HEK293 (cell line): ENCODE measurements around the gene DNASE1.

Experiments used
- HOXD13 ChIP-seq: sonication (generic); formaldehyde crosslinking; IDR thresholded peaks from 2 replicates; pipeline ENCODE4 v1.8.0; 2022; ENCODE audit warnings: missing genetic modification reagents, borderline replicate concordance
- PRDM1 ChIP-seq: fragments of 450-650 bp; formaldehyde crosslinking; IDR thresholded peaks from 2 replicates; pipeline ENCODE4; 2016; ENCODE audit warnings: missing biosample characterization, missing genetic modification characterization
- SCRT2 ChIP-seq: fragments of 450-650 bp; formaldehyde crosslinking; IDR thresholded peaks from 2 replicates; pipeline ENCODE4 v1.5.1; 2016; ENCODE audit warnings: missing biosample characterization, missing genetic modification characterization
- SP2 ChIP-seq: fragments of 450-650 bp; formaldehyde crosslinking; IDR thresholded peaks from 2 replicates; pipeline ENCODE4 v1.5.1; 2016; ENCODE audit warnings: missing biosample characterization, missing genetic modification characterization
- ZBTB21 ChIP-seq: fragments of 450-650 bp; formaldehyde crosslinking; IDR thresholded peaks from 2 replicates; pipeline ENCODE4 v1.5.1; 2017; ENCODE audit warnings: missing biosample characterization, missing genetic modification characterization
- ZFP3 ChIP-seq: fragments of 450-650 bp; formaldehyde crosslinking; IDR thresholded peaks from 2 replicates; pipeline ENCODE4 v1.5.1; 2016; ENCODE audit warnings: low read depth, missing biosample characterization, missing genetic modification characterization
- ZFP37 ChIP-seq: fragments of 450-650 bp; formaldehyde crosslinking; IDR thresholded peaks from 2 replicates; pipeline ENCODE4 v1.5.1; 2016; ENCODE audit warnings: missing biosample characterization, missing genetic modification characterization
- ZNF10 ChIP-seq: fragments of 450-650 bp; formaldehyde crosslinking; IDR thresholded peaks from 2 replicates; pipeline ENCODE4 v1.5.1; 2017; ENCODE audit warnings: missing biosample characterization, missing genetic modification characterization
- ZNF133 ChIP-seq: fragments of 450-650 bp; formaldehyde crosslinking; IDR thresholded peaks from 2 replicates; pipeline ENCODE4 v1.5.1; 2016; ENCODE audit warnings: missing biosample characterization, missing genetic modification characterization
- ZNF146 ChIP-seq: fragments of 450-650 bp; formaldehyde crosslinking; IDR thresholded peaks from 2 replicates; pipeline ENCODE4 v1.5.1; 2016; ENCODE audit warnings: missing biosample characterization, missing genetic modification characterization
- ZNF155 ChIP-seq: fragments of 450-650 bp; formaldehyde crosslinking; IDR thresholded peaks from 2 replicates; pipeline ENCODE4 v1.5.1; 2016; ENCODE audit warnings: missing biosample characterization, missing genetic modification characterization
- ZNF169 ChIP-seq: fragments of 450-650 bp; formaldehyde crosslinking; IDR thresholded peaks from 2 replicates; pipeline ENCODE4 v1.5.1; 2016; ENCODE audit warnings: missing biosample characterization, missing genetic modification characterization
- ZNF19 ChIP-seq: fragments of 450-650 bp; formaldehyde crosslinking; IDR thresholded peaks from 2 replicates; pipeline ENCODE4; 2016; ENCODE audit warnings: missing biosample characterization, missing genetic modification characterization, low read depth
- ZNF221 ChIP-seq: fragments of 450-650 bp; formaldehyde crosslinking; IDR thresholded peaks from 2 replicates; pipeline ENCODE4 v1.5.1; 2017; ENCODE audit warnings: missing biosample characterization, missing genetic modification characterization, borderline replicate concordance
- ZNF266 ChIP-seq: fragments of 450-650 bp; formaldehyde crosslinking; IDR thresholded peaks from 2 replicates; pipeline ENCODE4 v1.5.1; 2016; ENCODE audit warnings: missing biosample characterization, missing genetic modification characterization, low read depth
- ZNF350 ChIP-seq: fragments of 450-650 bp; formaldehyde crosslinking; IDR thresholded peaks from 2 replicates; pipeline ENCODE4 v1.5.0; 2017; ENCODE audit warnings: missing biosample characterization, mild to moderate bottlenecking, missing genetic modification characterization
- ZNF37A ChIP-seq: fragments of 450-650 bp; IDR thresholded peaks from 2 replicates; pipeline ENCODE4 v1.5.1; 2018; ENCODE audit warnings: missing biosample characterization, missing genetic modification characterization
- ZNF514 ChIP-seq: fragments of 450-650 bp; formaldehyde crosslinking; IDR thresholded peaks from 2 replicates; pipeline ENCODE4 v1.5.1; 2016; ENCODE audit warnings: missing biosample characterization, missing genetic modification characterization
- ZNF529 ChIP-seq: fragments of 450-650 bp; formaldehyde crosslinking; IDR thresholded peaks from 2 replicates; pipeline ENCODE4 v1.5.1; 2017; ENCODE audit warnings: missing genetic modification characterization, missing biosample characterization; ENCODE audit not compliant: insufficient replicate concordance
- ZNF530 ChIP-seq: fragments of 450-650 bp; formaldehyde crosslinking; IDR thresholded peaks from 2 replicates; pipeline ENCODE4 v1.5.1; 2016; ENCODE audit warnings: low read depth, missing biosample characterization, missing genetic modification characterization
- ZNF624 ChIP-seq: fragments of 450-650 bp; formaldehyde crosslinking; IDR thresholded peaks from 2 replicates; pipeline ENCODE4 v1.5.1; 2017; ENCODE audit warnings: missing biosample characterization, missing genetic modification characterization
- ZNF677 ChIP-seq: fragments of 450-650 bp; IDR thresholded peaks from 2 replicates; pipeline ENCODE4 v1.5.0; 2018; ENCODE audit warnings: missing biosample characterization, mild to moderate bottlenecking, missing genetic modification characterization, moderate library complexity
- TF ChIP-seq, protein P1 (sequence below): fragments of 450-650 bp; formaldehyde crosslinking; IDR thresholded peaks from 2 replicates; pipeline ENCODE4 v1.5.1; 2016; ENCODE audit warnings: missing biosample characterization, missing genetic modification characterization, borderline replicate concordance
- TF ChIP-seq, protein P2 (sequence below): fragments of 450-650 bp; formaldehyde crosslinking; IDR thresholded peaks from 2 replicates; pipeline ENCODE4 v1.5.1; 2017; ENCODE audit warnings: missing biosample characterization, missing genetic modification characterization
- TF ChIP-seq, protein P3 (sequence below): fragments of 450-650 bp; formaldehyde crosslinking; IDR thresholded peaks from 2 replicates; pipeline ENCODE4; 2016; ENCODE audit warnings: missing biosample characterization, missing genetic modification characterization
- TF ChIP-seq, protein P4 (sequence below): fragments of 450-650 bp; formaldehyde crosslinking; IDR thresholded peaks from 2 replicates; pipeline ENCODE4 v1.5.1; 2016; ENCODE audit warnings: missing biosample characterization, missing genetic modification characterization
- TF ChIP-seq, protein P5 (sequence below): sonication (generic); formaldehyde crosslinking; IDR thresholded peaks from 2 replicates; pipeline ENCODE4 v1.8.1; 2022; ENCODE audit warnings: mild to moderate bottlenecking, moderate library complexity, missing genetic modification reagents
- TF ChIP-seq, protein P6 (sequence below): fragments of 450-650 bp; formaldehyde crosslinking; IDR thresholded peaks from 2 replicates; pipeline ENCODE4 v1.5.1; 2016; ENCODE audit warnings: missing biosample characterization, missing genetic modification characterization

Gene DNASE1

DNA sequence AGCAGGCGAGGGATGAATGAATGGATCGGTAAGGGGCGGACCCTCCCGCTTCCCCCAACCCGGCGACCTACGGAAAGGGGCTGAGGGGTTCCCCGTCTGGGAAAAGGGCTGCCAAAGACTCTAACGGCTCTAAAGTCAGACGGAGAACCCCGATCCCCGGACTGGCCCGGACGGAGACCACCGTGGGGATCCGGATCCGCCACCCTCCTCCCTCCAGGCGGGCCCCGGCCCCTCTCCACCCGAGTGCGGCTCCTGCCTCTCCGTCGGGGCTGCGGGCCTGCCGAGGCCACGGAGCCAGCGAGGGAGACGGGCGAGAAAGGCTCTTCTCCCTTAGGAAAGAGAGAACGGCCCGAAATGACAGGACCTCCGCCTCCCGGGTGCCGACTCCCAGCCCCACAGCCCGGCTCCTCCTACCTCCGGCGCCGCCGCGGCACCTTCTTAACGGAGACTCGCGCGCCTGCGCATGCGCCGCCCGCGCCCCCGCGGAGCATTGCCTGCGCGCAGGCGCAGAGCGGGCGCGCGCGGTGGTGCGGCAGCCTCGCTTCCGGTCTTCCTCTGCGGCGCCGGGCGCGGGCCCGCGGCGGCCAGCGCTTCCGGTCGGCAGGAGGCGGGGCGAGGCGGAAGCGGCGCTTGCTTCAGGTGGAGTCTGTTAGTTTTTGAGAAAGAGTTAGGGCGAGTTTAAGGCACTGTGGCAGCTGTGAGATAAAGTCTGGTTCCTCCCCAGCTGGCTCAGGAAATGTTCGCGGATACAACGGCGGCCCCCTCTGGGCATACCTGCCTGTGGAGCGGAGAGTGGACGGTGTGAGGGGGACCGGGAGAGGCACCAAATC lies 43.1 kb upstream of the DNASE1 start, which contains the start of gene SLX4 (continued):
- TF ChIP-seq PRDM1 (no peak), HOXD13 (CRISPR knock-in tag) (no peak), ZNF155 (tag by site-specific recombination) (no peak), ZFP3 (no peak), ZBTB21 (tag by site-specific recombination) (no peak), ZNF19 (tag by site-specific recombination) (no peak), ZNF530 (no peak), ZNF514 (tag by site-specific recombination) (no peak), ZNF677 (tag by site-specific recombination) (no peak), ZNF37A (tag by site-specific recombination) (no peak), ZNF350 (no peak), ZNF169 (tag by site-specific recombination) (no peak), ZFP37 (tag by site-specific recombination) (no peak), ZNF10 (no peak; the same call in 1 of the 2 replicates), ZNF624 (tag by site-specific recombination) (no peak), SCRT2 (tag by site-specific recombination) (peak; percentile 35; the same call in 1 of the 2 replicates), ZNF221 (tag by site-specific recombination) (no peak), ZNF266 (tag by site-specific recombination) (no peak), ZNF133 (tag by site-specific recombination) (no peak), ZNF146 (tag by site-specific recombination) (no peak), ZNF529 (tag by site-specific recombination) (no peak), SP2 (tag by site-specific recombination) (peak; percentile 17; the same call in 1 of the 2 replicates)
- TF ChIP-seq, protein P1, sequence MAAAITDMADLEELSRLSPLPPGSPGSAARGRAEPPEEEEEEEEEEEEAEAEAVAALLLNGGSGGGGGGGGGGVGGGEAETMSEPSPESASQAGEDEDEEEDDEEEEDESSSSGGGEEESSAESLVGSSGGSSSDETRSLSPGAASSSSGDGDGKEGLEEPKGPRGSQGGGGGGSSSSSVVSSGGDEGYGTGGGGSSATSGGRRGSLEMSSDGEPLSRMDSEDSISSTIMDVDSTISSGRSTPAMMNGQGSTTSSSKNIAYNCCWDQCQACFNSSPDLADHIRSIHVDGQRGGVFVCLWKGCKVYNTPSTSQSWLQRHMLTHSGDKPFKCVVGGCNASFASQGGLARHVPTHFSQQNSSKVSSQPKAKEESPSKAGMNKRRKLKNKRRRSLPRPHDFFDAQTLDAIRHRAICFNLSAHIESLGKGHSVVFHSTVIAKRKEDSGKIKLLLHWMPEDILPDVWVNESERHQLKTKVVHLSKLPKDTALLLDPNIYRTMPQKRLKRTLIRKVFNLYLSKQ = no peak
- TF ChIP-seq, protein P2, sequence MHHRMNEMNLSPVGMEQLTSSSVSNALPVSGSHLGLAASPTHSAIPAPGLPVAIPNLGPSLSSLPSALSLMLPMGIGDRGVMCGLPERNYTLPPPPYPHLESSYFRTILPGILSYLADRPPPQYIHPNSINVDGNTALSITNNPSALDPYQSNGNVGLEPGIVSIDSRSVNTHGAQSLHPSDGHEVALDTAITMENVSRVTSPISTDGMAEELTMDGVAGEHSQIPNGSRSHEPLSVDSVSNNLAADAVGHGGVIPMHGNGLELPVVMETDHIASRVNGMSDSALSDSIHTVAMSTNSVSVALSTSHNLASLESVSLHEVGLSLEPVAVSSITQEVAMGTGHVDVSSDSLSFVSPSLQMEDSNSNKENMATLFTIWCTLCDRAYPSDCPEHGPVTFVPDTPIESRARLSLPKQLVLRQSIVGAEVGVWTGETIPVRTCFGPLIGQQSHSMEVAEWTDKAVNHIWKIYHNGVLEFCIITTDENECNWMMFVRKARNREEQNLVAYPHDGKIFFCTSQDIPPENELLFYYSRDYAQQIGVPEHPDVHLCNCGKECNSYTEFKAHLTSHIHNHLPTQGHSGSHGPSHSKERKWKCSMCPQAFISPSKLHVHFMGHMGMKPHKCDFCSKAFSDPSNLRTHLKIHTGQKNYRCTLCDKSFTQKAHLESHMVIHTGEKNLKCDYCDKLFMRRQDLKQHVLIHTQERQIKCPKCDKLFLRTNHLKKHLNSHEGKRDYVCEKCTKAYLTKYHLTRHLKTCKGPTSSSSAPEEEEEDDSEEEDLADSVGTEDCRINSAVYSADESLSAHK = peak; percentile 11; the same call in 1 of the 2 replicates
- TF ChIP-seq, protein P3, sequence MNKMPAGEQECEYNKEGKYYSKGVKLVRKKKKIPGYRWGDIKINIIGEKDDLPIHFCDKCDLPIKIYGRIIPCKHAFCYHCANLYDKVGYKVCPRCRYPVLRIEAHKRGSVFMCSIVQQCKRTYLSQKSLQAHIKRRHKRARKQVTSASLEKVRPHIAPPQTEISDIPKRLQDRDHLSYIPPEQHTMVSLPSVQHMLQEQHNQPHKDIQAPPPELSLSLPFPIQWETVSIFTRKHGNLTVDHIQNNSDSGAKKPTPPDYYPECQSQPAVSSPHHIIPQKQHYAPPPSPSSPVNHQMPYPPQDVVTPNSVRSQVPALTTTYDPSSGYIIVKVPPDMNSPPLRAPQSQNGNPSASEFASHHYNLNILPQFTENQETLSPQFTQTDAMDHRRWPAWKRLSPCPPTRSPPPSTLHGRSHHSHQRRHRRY = no peak
- TF ChIP-seq, protein P4, sequence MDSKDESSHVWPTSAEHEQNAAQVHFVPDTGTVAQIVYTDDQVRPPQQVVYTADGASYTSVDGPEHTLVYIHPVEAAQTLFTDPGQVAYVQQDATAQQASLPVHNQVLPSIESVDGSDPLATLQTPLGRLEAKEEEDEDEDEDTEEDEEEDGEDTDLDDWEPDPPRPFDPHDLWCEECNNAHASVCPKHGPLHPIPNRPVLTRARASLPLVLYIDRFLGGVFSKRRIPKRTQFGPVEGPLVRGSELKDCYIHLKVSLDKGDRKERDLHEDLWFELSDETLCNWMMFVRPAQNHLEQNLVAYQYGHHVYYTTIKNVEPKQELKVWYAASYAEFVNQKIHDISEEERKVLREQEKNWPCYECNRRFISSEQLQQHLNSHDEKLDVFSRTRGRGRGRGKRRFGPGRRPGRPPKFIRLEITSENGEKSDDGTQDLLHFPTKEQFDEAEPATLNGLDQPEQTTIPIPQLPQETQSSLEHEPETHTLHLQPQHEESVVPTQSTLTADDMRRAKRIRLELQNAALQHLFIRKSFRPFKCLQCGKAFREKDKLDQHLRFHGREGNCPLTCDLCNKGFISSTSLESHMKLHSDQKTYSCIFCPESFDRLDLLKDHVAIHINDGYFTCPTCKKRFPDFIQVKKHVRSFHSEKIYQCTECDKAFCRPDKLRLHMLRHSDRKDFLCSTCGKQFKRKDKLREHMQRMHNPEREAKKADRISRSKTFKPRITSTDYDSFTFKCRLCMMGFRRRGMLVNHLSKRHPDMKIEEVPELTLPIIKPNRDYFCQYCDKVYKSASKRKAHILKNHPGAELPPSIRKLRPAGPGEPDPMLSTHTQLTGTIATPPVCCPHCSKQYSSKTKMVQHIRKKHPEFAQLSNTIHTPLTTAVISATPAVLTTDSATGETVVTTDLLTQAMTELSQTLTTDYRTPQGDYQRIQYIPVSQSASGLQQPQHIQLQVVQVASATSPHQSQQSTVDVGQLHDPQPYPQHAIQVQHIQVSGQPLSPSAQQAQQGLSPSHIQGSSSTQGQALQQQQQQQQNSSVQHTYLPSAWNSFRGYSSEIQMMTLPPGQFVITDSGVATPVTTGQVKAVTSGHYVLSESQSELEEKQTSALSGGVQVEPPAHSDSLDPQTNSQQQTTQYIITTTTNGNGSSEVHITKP (tag by site-specific recombination) = 0 out of 2 replicates have a peak, but pooled peaks have one; percentile 12
- TF ChIP-seq, protein P5, sequence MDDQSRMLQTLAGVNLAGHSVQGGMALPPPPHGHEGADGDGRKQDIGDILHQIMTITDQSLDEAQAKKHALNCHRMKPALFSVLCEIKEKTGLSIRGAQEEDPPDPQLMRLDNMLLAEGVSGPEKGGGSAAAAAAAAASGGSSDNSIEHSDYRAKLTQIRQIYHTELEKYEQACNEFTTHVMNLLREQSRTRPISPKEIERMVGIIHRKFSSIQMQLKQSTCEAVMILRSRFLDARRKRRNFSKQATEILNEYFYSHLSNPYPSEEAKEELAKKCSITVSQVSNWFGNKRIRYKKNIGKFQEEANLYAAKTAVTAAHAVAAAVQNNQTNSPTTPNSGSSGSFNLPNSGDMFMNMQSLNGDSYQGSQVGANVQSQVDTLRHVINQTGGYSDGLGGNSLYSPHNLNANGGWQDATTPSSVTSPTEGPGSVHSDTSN = no peak; the same call in none of the 2 replicates
- TF ChIP-seq, protein P6, sequence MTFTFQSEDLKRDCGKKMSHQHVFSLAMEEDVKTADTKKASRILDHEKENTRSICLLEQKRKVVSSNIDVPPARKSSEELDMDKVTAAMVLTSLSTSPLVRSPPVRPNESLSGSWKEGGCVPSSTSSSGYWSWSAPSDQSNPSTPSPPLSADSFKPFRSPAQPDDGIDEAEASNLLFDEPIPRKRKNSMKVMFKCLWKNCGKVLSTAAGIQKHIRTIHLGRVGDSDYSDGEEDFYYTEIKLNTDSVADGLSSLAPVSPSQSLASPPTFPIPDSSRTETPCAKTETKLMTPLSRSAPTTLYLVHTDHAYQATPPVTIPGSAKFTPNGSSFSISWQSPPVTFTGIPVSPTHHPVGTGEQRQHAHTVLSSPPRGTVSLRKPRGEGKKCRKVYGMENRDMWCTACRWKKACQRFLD = no peak
